K562 (cell line): ENCODE results near the gene ACAP2. TPM values are rescaled to one million over a fixed set of nuclear protein-coding genes. Genes with fewer than 3 reads are reported as not detected.
A peak's percentile ranks its signal among the peaks of the same experiment; 100 is the strongest.

ENCODE experiments used
- BDP1 ChIP-seq: IDR thresholded peaks from 3 replicates; pipeline ENCODE4 v1.6.1; 2011; ENCODE audit not compliant: insufficient read length, insufficient read depth
- GABPB2 ChIP-seq: fragments of 250-450 bp; sonication (Bioruptor Pico); conservative IDR thresholded peaks from 2 replicates; pipeline ENCODE4 v1.5.1; 2021; ENCODE audit warnings: mild to moderate bottlenecking
- NR2C2 ChIP-seq, 2 experiments: fragments of 200-800 bp in 1 of 2; sonication (Bioruptor generic) in 1 of 2; sonication (generic) in 1 of 2; formaldehyde crosslinking in 1 of 2; IDR thresholded peaks; 2 replicates each; pipeline versions ENCODE4 v1.6.1 to v1.8.0; 2016 to 2022; ENCODE audit warnings: mild to moderate bottlenecking in 1 of 2, missing compliant biosample characterization in 1 of 2, missing genetic modification characterization in 1 of 2, missing genetic modification reagents in 1 of 2
- NRF1 ChIP-seq, 2 experiments: fragments of 450-650 bp; IDR thresholded peaks in 1 of 2; conservative IDR thresholded peaks in 1 of 2; 2 replicates each; pipeline ENCODE4 v1.6.1; 2014; ENCODE audit warnings: mild to moderate bottlenecking in 2 of 2
- PML ChIP-seq: IDR thresholded peaks from 2 replicates; pipeline ENCODE4 v1.6.1; 2012; ENCODE audit warnings: low read length, inconsistent platforms
- SMAD1 ChIP-seq: fragments of 150-350 bp; IDR thresholded peaks from 2 replicates; pipeline ENCODE4 v1.6.1; 2014; ENCODE audit warnings: low read length, low read depth; ENCODE audit not compliant: partially characterized antibody
- TARDBP ChIP-seq: fragments of 450-650 bp; IDR thresholded peaks from 2 replicates; pipeline ENCODE4 v1.6.1; 2016
- TOE1 ChIP-seq, 2 experiments: fragments of 450-650 bp in 1 of 2; sonication (generic) in 1 of 2; formaldehyde crosslinking in 1 of 2; IDR thresholded peaks; 2 replicates each; pipeline versions ENCODE4 v1.7.1 to v1.8.0; 2016 to 2022; ENCODE audit warnings: borderline replicate concordance in 2 of 2, mild to moderate bottlenecking in 2 of 2, antibody characterized with exemption in 1 of 2, inconsistent platforms in 1 of 2, low read depth in 1 of 2, missing genetic modification reagents in 1 of 2, moderate library complexity in 1 of 2
- ZKSCAN3 ChIP-seq: fragments of 250-450 bp; sonication (Bioruptor Pico); IDR thresholded peaks from 2 replicates; pipeline ENCODE4 v1.4.0; 2020
- ZNF217 ChIP-seq: sonication (generic); formaldehyde crosslinking; IDR thresholded peaks from 2 replicates; pipeline ENCODE4 v1.8.0; 2022; ENCODE audit warnings: mild to moderate bottlenecking, missing genetic modification reagents
- ZNF717 ChIP-seq: fragments of 250-450 bp; sonication (Bioruptor Pico); IDR thresholded peaks from 2 replicates; pipeline ENCODE4 v1.5.0; 2021
- polyA plus RNA-seq, 8 experiments: library from polyadenylated mRNA; depleted of rRNA in 4 of 8; stranded (reverse) in 5 of 8; unstranded in 3 of 8; fragments of >200 nt; fragmentation: Nextera tagmentation in 2 of 8; fragmentation: Illumina TruSeq in 1 of 8; extraction: Ambion mirVana in 2 of 8; extraction: Trizol in 1 of 8; gene quantifications; 2 replicates each; pipeline versions ENCODE4 v1.2.1 to v1.2.3, GENCODE V29; 2011 to 2014; ENCODE audit warnings: inconsistent platforms in 1 of 8, missing spikeins in 1 of 8
- total RNA-seq, 7 experiments: library from RNA; depleted of rRNA in 6 of 7; stranded (reverse); fragments of >200 nt in 6 of 7; fragmentation: Illumina TruSeq in 2 of 7; extraction: Trizol in 2 of 7; gene quantifications; 2 replicates each; pipeline versions ENCODE4 v1.2.1 to v1.2.3, GENCODE V29; 2011 to 2021; ENCODE audit warnings: low replicate concordance in 1 of 7
- TF ChIP-seq, protein P1 (sequence below), 2 experiments: IDR thresholded peaks in 1 of 2; conservative IDR thresholded peaks in 1 of 2; 2 replicates each; pipeline ENCODE4 v1.6.1; 2016; ENCODE audit warnings: low read depth in 2 of 2, mild to moderate bottlenecking in 1 of 2, missing compliant biosample characterization in 1 of 2, missing genetic modification characterization in 1 of 2, moderate library complexity in 1 of 2
- TF ChIP-seq, protein P2 (sequence below), 2 experiments: fragments of 450-650 bp; conservative IDR thresholded peaks; 2 replicates each; pipeline ENCODE4 v1.6.1; 2017; ENCODE audit warnings: mild to moderate bottlenecking in 2 of 2, moderate library complexity in 2 of 2
- TF ChIP-seq, protein P3 (sequence below): sonication (generic); formaldehyde crosslinking; IDR thresholded peaks from 2 replicates; pipeline ENCODE4 v1.8.0; 2022; ENCODE audit warnings: mild to moderate bottlenecking, missing genetic modification reagents
- TF ChIP-seq, protein P4 (sequence below): fragments of 250-450 bp; sonication (Bioruptor Pico); IDR thresholded peaks from 2 replicates; pipeline ENCODE4 v1.5.1; 2021; ENCODE audit warnings: mild to moderate bottlenecking

The ACAP2 gene
- total and polyA plus RNA-seq, 9 of the 15 experiments (the other 6 are each of a cell fraction or from before 2014, with no cell fraction given) = 10.6 to 52.7 (median 34.4) TPM

DNA sequence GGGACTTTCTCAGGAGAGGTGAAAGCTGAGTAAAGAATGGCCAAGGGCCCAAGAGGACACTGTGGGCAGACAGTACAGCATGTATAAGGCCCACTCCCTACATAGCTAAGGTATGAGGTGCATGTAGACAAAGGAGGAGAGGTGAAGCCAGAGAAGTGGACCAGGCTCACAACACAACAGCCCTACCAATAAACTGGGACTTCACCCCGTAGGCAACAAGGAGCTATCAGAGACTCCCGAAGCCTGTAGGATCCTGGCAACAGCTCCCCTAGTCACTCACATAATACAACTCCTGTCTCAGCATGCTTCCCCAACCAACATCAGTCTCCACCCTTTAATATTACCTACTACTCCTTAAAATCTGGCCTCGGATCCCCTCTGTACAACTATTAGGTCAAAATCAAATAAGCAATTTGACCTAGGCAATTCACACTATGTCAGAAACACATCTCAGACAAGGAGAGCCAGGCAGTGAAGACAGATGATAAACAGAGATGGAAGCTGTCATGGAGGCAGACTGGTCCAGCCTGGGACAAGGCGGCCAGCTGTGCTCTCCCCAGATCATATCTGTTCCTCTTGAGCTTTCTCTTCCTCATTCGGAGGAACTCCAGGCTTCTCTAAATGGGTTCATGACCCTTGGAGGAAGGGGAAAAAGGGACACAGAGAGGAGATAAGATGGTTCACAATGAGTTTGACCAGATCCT, 173.3 kb downstream of the ACAP2 start (continued):
- TF ChIP-seq, protein P1, sequence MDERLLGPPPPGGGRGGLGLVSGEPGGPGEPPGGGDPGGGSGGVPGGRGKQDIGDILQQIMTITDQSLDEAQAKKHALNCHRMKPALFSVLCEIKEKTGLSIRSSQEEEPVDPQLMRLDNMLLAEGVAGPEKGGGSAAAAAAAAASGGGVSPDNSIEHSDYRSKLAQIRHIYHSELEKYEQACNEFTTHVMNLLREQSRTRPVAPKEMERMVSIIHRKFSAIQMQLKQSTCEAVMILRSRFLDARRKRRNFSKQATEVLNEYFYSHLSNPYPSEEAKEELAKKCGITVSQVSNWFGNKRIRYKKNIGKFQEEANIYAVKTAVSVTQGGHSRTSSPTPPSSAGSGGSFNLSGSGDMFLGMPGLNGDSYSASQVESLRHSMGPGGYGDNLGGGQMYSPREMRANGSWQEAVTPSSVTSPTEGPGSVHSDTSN (CRISPR knock-in tag; IDR thresholded peaks at IDR 0.05; ENCODE audit: low read depth) = no peak
- TF ChIP-seq, protein P1 (tag; conservative IDR thresholded peaks at IDR 0.05; ENCODE audit: low read depth) = peak; percentile 27; the same call in 1 of the 2 replicates
- TF ChIP-seq, protein P2, sequence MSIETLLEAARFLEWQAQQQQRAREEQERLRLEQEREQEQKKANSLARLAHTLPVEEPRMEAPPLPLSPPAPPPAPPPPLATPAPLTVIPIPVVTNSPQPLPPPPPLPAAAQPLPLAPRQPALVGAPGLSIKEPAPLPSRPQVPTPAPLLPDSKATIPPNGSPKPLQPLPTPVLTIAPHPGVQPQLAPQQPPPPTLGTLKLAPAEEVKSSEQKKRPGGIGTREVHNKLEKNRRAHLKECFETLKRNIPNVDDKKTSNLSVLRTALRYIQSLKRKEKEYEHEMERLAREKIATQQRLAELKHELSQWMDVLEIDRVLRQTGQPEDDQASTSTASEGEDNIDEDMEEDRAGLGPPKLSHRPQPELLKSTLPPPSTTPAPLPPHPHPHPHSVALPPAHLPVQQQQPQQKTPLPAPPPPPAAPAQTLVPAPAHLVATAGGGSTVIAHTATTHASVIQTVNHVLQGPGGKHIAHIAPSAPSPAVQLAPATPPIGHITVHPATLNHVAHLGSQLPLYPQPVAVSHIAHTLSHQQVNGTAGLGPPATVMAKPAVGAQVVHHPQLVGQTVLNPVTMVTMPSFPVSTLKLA (conservative IDR thresholded peaks at IDR 0.05) = no peak
- TF ChIP-seq ZNF717 (no peak), SMAD1 (no peak), PML (no peak), BDP1 (no peak), GABPB2 (no peak), TOE1 (IDR thresholded peaks at IDR 0.05; ENCODE audit: borderline replicate concordance) (no peak), TOE1 (CRISPR knock-in tag; IDR thresholded peaks at IDR 0.05; ENCODE audit: borderline replicate concordance, low read depth) (no peak), ZNF217 (CRISPR knock-in tag) (no peak), NR2C2 (CRISPR knock-in tag; IDR thresholded peaks at IDR 0.05) (peak; percentile 64; the same call in 1 of the 2 replicates), NR2C2 (tag; IDR thresholded peaks at IDR 0.05) (peak; percentile 84), NRF1 (conservative IDR thresholded peaks at IDR 0.05 in 1 of 2, IDR thresholded peaks at IDR 0.05 in 1 of 2) (peak in 1 of 2 experiments; percentile 32; a peak in 1 of 4 replicates), TARDBP (no peak), ZKSCAN3 (CRISPR knock-in tag) (peak; percentile 94)
- TF ChIP-seq, protein P3, sequence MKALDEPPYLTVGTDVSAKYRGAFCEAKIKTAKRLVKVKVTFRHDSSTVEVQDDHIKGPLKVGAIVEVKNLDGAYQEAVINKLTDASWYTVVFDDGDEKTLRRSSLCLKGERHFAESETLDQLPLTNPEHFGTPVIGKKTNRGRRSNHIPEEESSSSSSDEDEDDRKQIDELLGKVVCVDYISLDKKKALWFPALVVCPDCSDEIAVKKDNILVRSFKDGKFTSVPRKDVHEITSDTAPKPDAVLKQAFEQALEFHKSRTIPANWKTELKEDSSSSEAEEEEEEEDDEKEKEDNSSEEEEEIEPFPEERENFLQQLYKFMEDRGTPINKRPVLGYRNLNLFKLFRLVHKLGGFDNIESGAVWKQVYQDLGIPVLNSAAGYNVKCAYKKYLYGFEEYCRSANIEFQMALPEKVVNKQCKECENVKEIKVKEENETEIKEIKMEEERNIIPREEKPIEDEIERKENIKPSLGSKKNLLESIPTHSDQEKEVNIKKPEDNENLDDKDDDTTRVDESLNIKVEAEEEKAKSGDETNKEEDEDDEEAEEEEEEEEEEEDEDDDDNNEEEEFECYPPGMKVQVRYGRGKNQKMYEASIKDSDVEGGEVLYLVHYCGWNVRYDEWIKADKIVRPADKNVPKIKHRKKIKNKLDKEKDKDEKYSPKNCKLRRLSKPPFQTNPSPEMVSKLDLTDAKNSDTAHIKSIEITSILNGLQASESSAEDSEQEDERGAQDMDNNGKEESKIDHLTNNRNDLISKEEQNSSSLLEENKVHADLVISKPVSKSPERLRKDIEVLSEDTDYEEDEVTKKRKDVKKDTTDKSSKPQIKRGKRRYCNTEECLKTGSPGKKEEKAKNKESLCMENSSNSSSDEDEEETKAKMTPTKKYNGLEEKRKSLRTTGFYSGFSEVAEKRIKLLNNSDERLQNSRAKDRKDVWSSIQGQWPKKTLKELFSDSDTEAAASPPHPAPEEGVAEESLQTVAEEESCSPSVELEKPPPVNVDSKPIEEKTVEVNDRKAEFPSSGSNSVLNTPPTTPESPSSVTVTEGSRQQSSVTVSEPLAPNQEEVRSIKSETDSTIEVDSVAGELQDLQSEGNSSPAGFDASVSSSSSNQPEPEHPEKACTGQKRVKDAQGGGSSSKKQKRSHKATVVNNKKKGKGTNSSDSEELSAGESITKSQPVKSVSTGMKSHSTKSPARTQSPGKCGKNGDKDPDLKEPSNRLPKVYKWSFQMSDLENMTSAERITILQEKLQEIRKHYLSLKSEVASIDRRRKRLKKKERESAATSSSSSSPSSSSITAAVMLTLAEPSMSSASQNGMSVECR (CRISPR knock-in tag) = no peak
- TF ChIP-seq, protein P4, sequence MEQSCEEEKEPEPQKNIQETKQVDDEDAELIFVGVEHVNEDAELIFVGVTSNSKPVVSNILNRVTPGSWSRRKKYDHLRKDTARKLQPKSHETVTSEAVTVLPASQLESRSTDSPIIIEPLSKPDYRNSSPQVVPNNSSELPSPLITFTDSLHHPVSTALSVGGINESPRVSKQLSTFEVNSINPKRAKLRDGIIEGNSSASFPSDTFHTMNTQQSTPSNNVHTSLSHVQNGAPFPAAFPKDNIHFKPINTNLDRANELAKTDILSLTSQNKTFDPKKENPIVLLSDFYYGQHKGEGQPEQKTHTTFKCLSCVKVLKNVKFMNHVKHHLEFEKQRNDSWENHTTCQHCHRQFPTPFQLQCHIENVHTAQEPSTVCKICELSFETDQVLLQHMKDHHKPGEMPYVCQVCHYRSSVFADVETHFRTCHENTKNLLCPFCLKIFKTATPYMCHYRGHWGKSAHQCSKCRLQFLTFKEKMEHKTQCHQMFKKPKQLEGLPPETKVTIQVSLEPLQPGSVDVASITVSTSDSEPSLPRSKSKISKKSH (CRISPR knock-in tag) = no peak
